CD4-positive, alpha-beta T cell treated with Interferon alpha-2 for 1 hour (primary cell): ENCODE data around the gene SHROOM1.

Source experiments
- DNase-seq, 2 donors: peaks; one replicate each; pipeline ENCODE4 v3.0.0-alpha.2; 2020 to 2022

Gene SHROOM1

DNA sequence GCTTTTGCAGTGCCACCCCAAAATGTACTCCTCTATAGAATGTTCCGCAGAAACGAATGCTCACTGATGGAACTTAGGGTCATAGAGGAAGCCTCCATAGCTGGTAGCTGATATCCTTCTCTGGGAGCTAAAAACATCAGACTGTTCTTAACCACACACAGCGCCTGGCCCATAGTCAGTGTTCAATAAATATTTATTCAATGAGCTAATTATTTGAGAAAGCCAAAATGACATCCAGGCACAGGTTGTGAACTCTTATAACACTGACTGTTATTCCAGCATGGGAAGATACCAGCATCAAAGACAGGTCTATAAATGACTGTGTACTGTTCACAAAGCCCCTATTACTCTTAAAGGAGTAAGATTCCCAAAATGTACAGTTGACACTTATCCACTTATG, 22.9 kb upstream of the SHROOM1 start:
- no peak for DNase-seq

DNA sequence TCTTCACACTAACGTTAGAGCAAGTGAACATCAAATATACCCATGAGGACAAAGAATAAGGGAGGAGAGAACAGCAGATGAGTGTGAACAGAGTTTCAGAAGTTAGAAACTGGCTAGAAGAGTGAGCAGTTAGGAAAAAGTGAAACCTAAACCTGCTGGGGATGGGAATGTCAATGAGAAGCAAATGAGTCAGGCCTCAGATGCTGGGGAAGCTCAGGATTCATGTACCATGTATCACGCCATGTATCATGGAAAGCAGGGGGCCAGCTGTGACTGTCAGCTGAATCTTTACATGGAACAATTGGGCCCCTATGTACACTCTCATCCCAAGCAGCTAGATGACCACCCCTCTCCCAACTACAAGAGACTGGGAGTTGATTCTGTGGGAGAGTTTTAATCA, 19.6 kb upstream of the SHROOM1 start:
- DNase-seq, result no peak

- no peak for DNase-seq
Measured at GRCh38 chr5:132849347-132849746, 18.9 kb upstream of the SHROOM1 start.

DNA sequence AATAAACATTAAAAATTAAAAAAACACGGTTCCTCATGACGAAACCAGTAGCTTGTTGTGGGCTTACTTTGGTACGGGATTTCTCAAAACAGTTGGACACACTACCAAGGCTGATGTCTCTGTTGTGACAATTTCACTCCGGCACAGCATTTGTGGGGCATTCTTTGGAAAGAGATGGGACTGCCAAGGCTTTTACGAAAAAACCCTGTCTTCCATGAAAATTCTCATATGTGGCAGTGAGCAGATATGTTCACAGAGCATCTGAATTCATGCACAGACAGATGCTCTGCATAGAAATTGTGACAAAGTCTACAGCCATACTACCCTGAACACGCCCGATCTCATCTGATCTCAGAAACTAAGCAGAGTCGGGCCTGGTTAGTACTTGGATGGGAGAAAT, 17.8 kb upstream of the SHROOM1 start:
- DNase-seq, result no peak

DNA sequence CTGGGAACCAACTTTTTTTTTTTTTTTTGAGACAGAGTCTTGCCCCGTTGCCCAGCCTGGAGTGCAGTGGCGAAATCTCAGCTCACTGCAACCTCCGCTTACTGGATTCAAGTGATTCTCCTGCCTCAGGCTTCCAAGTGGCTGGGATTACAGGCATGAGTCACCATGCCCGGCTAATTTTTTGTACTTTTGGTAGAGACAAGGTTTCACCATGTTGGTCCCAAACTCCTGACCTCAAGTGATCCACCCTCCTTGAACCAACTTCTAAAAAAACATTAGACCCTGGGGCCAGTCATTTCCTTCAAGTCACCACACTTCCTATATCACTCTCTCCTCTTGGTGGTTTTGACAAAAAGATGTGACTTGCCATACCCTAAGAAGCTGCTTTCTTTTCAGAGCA, 10.9 kb upstream of the SHROOM1 start:
- DNase-seq, result peak in 1 of 2 donors; percentile 26

DNA sequence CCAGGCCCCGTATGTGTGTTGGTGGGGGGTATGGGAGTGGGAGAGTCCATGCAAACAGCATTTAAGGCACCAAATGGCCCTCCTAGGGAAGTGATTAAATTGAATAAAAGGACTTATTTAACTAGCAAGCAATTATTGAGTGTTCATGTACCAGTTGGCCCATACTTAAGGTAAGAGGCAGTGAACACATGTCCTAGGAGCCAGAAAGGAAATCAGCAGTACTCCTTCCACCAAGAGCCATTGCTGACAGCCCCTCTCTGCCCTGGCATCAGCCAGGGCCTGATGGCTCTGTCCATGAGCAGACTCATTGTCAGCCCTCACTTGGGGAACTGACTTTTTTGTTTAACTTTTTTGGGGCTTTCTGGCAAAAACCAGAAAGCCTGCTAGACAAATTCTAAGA, 10.4 kb upstream of the SHROOM1 start:
- no peak for DNase-seq

DNA sequence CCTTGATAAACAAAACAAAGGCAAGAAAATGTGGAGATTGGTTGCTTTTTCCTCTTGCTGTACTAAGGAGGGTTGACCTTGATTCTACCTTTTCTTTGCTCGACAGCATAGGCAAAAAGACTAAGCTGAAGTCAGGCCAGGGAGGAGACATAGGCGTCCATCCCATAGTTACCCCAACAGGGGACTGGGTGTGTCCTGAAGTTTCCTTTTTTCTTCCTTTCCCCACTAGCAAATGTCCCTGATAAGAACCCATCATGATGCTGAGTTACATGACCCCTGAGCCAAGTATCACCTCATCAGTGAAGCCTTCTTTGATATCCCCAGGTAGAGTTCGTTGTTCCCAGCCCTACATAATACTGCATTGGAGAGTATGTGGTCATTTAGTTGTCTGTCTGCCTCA, 9.9 kb upstream of the SHROOM1 start:
- DNase-seq, result no peak

- DNase-seq, result no peak
Measured at GRCh38 chr5:132839426-132840301, 9.2 kb upstream of the SHROOM1 start.

DNA sequence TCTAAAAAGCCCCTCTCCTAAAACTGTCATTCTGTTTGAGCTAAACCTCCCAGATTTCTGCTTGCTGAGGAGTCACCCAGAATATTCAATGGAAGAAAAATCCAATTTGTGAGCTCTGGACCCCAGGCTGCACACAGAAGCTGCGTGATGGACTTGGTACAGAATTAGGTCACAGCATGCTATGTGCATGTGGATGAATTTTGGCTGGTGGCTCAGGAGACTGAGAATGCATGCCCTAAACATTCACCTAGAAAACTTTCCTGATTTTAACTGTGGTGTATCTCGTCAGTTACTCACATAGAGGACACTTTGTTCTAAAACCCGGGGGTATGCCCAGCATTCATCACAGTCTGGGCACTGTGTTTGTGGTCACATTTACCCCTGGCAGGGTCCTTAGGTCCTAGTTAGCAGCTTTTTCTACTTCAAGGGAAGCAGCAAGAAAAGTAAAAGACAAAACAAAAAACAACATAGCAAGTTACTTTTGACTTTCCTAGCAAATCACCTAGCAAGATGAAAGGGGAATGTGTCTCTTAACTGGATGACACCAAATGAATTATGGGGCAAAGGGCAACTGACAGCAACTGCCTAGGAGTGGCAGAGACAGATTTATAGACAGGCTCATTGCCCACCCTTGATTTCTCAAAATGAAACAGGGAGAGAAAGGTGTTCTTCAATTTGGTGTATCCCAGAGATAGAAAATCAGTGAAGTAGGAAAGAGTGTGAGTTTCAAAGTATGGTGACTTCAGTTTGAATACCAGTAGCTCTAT, 8.3 kb upstream of the SHROOM1 start:
- no peak for DNase-seq

DNA sequence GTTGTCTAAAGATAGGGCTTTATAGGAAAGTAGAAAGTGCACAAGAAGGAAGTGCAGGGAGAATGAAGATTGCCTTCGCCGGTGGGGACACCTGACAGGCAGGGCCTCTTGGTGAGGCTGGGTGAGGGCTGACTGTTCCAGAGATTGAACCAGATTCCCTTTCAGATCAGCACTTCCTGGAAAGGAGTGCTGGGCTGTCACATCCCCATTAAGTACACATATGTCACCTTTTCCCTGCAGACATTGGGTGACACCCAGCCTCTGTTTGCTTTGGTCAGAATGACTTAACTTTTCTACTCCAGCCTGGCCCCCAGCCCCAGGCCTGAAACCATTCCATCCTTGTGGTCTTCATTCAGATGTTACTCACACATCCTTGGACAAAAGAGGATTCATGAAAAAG, 7.4 kb upstream of the SHROOM1 start:
- no peak for DNase-seq

- DNase-seq, result no peak
Measured at GRCh38 chr5:132836852-132837251, 6.4 kb upstream of the SHROOM1 start.

- DNase-seq, result no peak
Measured at GRCh38 chr5:132834057-132834456, 3.6 kb upstream of the SHROOM1 start.

- no peak for DNase-seq
Measured at GRCh38 chr5:132832612-132833011, 2.2 kb upstream of the SHROOM1 start.

- DNase-seq, result no peak
Measured at GRCh38 chr5:132831095-132831860, 831 bp upstream of the SHROOM1 start.

DNA sequence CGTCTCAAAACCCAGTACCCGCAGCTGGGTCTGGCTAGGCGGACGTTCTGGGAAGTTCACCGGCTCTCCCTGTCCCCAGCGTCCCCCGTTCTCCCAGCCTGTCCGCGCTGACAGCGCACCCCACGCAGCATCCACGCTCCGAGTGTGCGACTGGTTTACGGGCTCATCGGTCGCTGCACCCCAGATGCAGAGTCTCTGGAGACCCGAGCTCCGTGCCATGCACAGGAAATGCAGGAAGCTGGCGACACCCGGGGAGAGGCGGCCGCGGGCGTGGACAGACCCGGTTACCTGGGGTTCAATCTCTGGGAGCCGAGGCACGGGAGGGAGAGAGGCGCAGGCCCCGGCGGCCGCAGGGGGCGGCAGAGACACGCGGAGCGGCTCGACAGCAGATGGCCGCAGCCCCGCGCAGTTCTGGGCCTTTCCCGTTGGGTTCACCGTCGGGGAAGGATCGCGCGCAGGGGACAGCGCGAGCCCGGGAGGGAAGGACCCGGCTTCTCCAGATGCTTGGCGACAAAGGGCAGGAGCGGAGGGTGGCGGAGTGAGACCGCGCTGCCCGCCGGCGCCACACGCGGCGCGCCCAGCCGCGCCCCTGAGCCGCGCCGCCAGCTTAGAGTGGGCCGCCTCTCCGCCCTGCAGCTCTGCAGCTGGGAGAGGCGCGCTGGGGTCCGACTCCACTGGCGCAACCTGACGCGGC, 558 bp downstream of the SHROOM1 start:
- DNase-seq, result peak; percentile 62 to 72

DNA sequence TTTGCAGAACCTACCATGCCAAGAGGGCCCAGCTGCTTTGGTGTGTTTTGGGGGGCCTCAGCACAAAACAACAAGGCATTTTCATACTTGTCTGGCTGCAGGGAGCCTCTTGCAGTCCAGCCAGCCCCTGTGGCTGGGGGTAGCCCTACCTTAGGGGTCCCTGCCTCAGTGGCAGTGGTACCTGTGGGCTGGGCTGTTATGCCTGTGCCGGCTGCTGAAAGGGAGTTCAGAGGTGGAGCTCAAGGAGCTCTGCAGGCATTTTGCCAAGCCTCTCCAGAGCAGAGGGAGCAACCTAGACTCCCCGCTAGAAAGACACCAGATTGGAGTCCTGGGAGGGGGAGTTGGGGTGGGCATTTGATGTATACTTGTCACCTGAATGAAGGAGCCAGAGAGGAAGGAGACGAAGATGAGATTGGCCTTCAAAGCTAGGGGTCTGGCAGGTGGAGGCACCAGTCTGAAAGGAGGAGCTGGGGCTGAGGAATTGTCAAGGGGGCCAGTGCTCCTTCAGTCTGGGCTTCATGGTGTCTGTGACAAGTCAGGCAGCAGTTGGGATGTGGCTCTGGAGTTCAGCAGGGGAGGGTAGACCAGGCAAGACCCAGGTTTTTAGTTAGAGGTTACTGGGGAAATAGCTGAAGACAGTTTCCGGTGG, 1.5 kb downstream of the SHROOM1 start:
- DNase-seq, result no peak

- DNase-seq, result no peak
Measured at GRCh38 chr5:132827943-132828673, 2.3 kb downstream of the SHROOM1 start.

DNA sequence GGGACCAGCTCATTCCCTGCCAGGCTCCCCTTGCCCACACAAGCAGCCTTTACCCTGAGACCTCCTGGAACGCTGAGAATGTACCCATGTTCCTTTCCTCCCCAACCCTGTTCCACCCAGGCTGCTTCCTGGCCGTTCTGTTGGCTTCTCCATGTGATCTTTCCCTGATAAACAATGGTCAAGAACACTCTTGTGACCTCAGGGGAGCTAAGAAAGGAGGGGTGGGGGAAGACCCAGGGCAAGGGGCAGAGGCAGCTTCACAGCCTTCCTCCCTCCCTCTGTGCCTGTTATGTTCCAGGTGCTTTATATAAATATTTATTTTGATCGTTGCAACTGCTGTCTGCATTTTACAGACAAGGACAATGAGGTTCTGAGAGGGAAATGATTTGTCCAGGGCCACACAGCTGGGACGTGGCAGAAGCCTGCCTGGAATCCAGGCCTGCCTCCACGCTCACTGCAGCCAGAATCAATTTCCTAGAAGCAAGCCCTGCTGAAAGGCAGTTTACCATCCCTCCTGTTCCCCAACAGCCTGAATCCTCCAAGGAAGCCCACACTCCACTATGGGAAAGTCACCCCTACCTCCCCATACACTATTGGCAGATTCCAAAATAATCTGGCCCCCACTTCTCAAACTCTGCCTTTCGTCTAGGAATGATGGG, 3.9 kb downstream of the SHROOM1 start:
- no peak for DNase-seq

DNA sequence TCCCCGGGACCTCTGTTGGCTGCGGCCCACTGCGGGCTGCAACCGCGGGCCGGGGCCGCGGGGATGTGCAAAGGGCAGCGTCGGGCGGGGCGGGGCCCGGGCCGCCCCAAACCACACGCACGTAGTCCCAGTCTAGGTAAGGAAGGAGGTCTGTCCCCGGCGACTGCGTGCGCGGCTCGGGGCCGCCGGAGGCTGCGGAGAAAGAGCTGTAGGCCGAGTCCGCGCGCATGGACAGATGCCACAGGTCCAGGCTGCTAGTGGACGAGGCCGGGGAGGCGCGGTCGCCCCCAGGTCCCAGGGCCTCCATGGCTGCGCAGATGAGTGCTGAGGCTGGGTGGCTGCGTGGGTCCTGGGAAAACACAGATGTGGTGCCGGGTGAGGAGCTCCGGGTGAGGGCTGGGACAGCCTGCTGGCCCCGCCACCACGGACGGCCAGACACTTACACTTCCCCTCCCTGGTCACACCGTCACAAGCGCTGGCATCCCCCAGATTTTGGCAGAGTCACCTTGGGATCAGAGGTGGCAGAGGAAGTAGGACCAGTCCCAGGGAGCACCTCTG, 4.5 kb downstream of the SHROOM1 start:
- DNase-seq, result no peak

DNA sequence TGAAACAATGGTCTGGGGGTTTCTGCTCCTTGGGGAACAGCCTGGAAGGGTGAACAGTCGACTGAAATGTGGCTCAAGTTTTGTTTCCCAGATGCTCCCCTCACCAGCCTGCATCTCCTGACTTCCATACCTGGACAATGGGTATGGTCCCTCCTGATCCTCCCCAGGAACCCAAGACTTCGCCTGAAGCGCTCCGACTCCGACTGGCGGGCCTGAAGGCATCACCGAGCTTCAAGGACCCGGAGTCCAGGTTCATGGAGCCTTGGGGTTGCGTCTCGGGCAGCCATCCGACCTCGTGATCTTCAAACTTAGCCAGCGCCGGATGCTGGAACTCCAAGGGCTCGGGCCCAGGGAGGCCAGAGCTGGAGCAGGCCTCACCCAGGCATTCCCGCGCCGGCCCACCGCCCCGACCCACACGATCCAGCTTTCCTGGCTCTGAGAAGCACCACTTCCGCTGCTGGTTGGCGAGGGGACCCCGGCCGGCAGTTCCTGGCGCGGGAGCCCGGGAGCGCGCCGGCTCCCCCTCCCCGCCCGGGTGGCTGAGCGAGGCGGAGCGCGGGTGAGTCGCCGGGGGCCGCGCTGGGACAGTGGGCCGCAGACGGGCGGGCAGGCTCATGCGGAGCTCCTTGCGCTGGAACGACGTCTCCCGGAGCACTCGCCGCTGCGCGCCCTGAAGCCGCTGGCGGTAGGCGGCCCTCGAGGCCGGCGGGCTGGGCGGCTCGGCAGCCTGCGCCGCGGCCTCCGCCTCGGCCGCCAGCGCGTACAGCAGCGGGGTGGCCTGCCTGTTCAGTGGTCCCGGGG, 5.2 kb downstream of the SHROOM1 start:
- no peak for DNase-seq
